HG03469 (cell line): ENCODE measurements around the gene CARD10.
"Not testable (repeated sequence)": the region's sequence is repeated elsewhere in the genome, so short reads cannot be mapped to it uniquely, and the experiment has no call there.

Experiments used
- ATAC-seq: cut with Tn5 transposase; IDR thresholded peaks from one replicate; pipeline ENCODE4 v1.9.1; 2021; ENCODE audit warnings: mild to moderate bottlenecking, moderate library complexity, moderate number of reproducible peaks; ENCODE audit not compliant: unreplicated experiment

CARD10 gene

GRCh38 chr22:37557321-37558001, 38.2 kb upstream of the CARD10 start:
- ATAC-seq = no peak

GRCh38 chr22:37556710-37557109, 37.5 kb upstream of the CARD10 start:
- ATAC-seq = no peak

GRCh38 chr22:37555029-37555428, 35.8 kb upstream of the CARD10 start:
- ATAC-seq = no peak

GRCh38 chr22:37553725-37554124, 34.5 kb upstream of the CARD10 start:
- ATAC-seq = no peak

GRCh38 chr22:37552524-37553163, 33.4 kb upstream of the CARD10 start:
- ATAC-seq = no peak

GRCh38 chr22:37551981-37552380, 32.8 kb upstream of the CARD10 start:
- no peak for ATAC-seq

- not testable (repeated sequence) for ATAC-seq
Observed at GRCh38 chr22:37550921-37551320, 31.7 kb upstream of the CARD10 start.

GRCh38 chr22:37549704-37550059, 30.5 kb upstream of the CARD10 start:
- ATAC-seq = no peak

- no peak for ATAC-seq
Observed at GRCh38 chr22:37547251-37547741, 28.1 kb upstream of the CARD10 start.

- ATAC-seq = no peak
Observed at GRCh38 chr22:37546437-37547250, 27.4 kb upstream of the CARD10 start.

- no peak for ATAC-seq
Observed at GRCh38 chr22:37545703-37546436, 26.7 kb upstream of the CARD10 start.

- ATAC-seq = no peak
Observed at GRCh38 chr22:37544955-37545702, 25.9 kb upstream of the CARD10 start.

- ATAC-seq = no peak
Observed at GRCh38 chr22:37542959-37543358, 23.7 kb upstream of the CARD10 start.

- ATAC-seq = not testable (repeated sequence)
Observed at GRCh38 chr22:37542416-37542815, 23.2 kb upstream of the CARD10 start.

- ATAC-seq = not testable (repeated sequence)
Observed at GRCh38 chr22:37539790-37540189, 20.6 kb upstream of the CARD10 start.

- no peak for ATAC-seq
Observed at GRCh38 chr22:37538590-37539357, 19.6 kb upstream of the CARD10 start.

GRCh38 chr22:37535159-37535558, 15.9 kb upstream of the CARD10 start:
- no peak for ATAC-seq

- no peak for ATAC-seq
Observed at GRCh38 chr22:37534445-37534844, 15.2 kb upstream of the CARD10 start.

- ATAC-seq = no peak
Observed at GRCh38 chr22:37533995-37534394, 14.8 kb upstream of the CARD10 start.
